Measurements from ENCODE around the gene ABCG8.

DNA sequence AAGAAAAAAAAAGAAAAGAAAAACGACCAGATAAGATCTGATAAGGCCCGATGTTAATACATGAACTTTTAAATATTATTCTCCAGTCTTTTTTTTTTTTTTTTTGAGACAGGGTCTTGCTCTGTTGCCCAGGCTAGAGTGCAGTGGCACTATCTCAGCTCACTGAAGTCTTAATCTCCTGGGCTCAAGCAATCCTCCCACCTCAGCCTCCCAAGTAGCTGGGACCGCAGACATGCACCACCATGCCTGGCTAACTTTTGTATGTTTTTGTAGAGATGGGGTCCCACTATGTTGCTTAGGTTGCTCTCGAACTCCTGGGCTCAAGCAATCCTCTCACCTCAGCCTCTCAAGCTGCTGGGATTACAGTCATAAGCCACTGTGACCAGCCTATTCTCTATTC, 1.7 kb upstream of the ABCG8 start:
- TF ChIP-seq, protein P1, sequence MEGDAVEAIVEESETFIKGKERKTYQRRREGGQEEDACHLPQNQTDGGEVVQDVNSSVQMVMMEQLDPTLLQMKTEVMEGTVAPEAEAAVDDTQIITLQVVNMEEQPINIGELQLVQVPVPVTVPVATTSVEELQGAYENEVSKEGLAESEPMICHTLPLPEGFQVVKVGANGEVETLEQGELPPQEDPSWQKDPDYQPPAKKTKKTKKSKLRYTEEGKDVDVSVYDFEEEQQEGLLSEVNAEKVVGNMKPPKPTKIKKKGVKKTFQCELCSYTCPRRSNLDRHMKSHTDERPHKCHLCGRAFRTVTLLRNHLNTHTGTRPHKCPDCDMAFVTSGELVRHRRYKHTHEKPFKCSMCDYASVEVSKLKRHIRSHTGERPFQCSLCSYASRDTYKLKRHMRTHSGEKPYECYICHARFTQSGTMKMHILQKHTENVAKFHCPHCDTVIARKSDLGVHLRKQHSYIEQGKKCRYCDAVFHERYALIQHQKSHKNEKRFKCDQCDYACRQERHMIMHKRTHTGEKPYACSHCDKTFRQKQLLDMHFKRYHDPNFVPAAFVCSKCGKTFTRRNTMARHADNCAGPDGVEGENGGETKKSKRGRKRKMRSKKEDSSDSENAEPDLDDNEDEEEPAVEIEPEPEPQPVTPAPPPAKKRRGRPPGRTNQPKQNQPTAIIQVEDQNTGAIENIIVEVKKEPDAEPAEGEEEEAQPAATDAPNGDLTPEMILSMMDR (IDR thresholded peaks at IDR 0.05; ENCODE audit: borderline replicate concordance, extremely low read depth, low read length, poor library complexity, severe bottlenecking) = no peak
- no peak for TF ChIP-seq EZH2 (IDR thresholded peaks at IDR 0.05; ENCODE audit: borderline replicate concordance, low read depth, low read length, severe bottlenecking)

Data from DND-41 (cell line).